Hepatic stellate cell (primary cell): ENCODE data around the gene KCNQ1OT1.

Experiments
- DNase-seq: peaks from one replicate; pipeline ENCODE4 v3.0.0; 2011; ENCODE audit warnings: low spot score

KCNQ1OT1 gene

DNA sequence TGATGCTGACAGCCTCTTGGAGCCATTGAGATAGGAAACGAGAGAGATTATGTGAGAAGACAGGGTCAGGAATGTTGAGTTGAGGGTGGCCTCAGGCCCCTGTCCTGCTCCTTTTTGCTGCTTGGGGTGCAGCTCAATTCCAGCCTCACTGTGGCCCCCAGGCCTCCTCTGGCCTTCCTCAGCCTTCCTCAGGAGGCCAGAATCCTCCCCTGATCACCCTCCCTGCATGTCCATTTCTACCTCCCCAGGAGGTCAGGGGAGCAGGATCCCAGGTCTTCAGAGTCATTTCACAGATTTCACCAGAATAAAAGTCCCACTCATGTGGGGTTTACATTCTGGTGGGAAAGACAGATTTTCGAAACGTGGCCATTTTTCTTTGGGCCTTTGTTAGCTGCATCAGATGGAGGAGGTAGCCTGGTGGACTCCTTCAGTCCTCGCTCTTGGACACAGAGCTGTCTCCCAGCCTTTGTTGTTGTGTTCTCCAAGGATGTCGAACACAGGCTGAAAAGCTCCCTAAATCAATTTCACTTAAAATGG, 2.2 kb upstream of the KCNQ1OT1 start:
- no peak for DNase-seq

DNA sequence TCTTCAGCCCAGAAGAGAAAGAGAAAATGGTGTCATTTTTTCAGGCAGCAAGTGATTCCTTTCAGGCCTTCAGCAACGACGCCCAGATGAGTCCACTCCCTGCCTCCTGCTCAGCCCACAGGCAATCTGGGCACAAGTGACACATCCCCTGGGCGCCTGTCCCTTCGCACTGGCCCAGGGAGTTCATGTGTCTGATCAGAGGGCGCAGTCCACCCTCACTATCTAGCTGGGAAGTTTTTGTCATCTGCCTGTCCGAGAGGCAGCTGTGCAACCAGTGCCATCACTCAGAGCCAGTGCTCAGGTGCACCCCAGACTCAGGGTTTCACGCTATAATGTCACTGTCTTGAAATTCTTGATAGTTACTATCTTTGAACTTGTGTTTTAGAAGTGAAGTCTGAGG, 1.4 kb upstream of the KCNQ1OT1 start:
- no peak for DNase-seq

DNA sequence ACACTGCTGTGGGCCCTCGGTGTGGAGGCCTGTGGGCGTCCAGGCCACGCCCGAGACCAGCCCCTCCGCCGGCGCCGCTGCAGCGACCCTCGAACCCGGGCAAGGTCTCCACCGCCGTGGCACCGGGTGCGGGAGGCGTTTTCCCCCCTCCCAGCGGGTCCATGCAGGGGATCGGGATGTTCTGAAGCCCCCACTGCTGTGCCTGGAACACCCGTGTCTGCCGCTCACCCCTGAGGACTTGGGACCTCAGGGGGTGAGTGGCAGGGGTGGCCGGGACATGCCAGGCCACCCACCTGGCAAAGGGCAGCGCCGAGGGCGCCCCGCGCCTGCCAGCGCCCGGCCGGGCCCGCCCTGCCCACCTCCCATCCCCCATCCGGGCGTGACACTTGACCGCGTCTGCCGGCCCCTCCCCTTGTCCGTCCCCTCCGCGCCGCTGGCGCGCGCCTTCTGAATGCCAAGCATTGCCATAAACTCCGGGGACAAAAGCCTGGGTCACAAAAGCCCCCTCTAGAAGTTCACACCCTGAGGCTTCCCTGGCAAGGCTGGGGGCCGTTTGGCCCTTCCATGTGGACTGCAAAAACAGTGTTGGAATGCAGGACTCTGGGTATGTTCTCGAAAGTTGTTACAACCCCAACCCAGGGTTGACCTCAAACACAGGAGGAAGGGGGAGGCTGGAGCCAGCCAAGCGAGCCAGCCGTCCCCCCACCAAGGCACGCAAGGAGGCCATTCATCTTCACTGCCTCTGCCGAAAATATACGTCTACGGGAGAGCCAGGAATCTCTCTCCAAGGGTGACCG, 819 bp upstream of the KCNQ1OT1 start:
- peak; percentile 47 for DNase-seq

DNA sequence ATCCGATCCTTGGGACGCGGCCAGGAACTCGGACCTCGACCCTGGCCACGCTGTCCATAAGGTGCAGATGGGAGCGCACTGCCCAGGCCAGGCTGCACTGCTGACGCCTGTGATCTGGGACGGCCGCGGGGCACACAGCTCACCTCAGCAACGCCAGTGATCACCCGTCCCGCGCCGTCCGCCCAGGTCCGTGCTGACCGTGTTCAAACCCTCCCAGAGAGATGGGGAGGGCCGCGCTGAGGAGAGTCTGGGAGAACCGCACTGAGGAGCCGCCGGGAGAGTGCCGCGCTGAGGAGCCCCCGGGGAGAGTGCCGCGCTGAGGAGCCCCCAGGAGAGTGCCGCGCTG, 636 bp downstream of the KCNQ1OT1 start:
- DNase-seq, result no peak

DNA sequence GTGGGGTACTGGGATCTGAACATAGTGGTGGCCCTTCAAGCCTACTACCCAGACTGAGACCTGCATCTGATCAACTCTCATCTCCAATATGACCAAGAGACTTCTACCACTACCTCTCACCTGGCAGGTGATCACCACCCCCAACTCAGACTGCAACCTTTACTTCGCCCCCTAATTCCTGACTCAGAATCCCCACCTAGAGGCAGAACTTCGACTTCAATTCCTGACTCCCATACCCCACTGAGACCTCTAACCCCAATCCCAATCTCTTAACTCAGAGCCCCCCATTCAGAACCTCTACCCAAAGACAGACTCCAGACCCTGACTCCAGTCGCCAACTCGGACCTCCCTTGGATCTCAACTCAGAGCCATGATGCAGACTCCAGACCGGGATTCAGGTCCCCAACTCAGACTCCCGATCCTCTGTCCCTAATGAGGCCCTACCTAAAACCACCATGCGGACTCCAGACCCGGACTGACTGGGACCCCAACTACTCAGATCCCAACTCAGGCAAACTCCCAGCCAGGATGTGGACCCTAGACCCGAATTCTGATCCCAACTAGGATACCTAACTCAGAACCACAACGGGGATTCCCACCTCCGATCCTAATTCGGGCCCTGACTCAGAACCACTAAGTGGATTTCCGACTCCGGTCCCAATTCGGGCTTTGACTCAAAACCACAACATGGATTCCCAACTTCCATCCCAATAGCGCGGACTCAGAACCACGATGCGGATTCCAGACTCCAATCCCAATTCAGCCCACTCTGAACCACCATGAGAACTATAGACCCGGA, 1.2 kb downstream of the KCNQ1OT1 start:
- DNase-seq, result no peak

DNA sequence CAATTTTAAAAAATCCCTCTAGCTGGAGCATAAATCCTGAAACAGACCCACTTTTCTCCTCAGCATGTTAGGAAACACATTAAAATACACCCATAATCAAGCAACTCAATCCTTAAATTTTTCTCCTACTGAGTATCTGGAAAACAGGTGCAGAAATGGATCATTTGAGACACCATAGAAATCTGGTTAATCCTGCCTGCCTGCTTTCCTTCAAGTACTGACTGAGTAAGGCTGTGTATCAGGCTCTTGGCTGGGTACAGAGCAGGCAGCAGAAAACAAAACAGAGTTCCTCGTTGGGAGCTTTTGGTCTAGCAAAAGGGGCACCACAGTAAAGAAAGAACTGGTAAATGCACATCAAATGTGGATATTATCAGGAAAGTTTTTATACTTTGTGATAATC, 1.9 kb downstream of the KCNQ1OT1 start:
- no peak for DNase-seq

DNA sequence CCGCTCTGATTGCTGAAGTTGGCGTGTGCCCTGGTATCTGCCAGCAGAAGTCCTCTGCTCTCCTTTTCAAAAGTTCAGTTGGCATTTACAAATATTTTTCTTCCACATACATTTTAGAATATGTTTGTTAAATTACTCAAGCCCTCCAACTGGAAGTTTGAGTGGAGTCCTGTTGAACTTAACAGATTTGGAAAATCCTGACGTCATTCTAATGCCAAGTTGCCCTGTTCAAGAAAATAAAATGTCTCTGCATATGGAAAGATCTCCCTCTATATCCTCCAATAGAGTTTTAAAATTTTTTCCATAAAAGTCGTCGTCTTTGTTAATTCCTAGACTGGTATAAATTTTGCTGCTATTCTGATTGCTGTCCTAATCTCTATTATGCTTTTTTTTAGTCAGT, 3.3 kb downstream of the KCNQ1OT1 start:
- DNase-seq, result no peak

DNA sequence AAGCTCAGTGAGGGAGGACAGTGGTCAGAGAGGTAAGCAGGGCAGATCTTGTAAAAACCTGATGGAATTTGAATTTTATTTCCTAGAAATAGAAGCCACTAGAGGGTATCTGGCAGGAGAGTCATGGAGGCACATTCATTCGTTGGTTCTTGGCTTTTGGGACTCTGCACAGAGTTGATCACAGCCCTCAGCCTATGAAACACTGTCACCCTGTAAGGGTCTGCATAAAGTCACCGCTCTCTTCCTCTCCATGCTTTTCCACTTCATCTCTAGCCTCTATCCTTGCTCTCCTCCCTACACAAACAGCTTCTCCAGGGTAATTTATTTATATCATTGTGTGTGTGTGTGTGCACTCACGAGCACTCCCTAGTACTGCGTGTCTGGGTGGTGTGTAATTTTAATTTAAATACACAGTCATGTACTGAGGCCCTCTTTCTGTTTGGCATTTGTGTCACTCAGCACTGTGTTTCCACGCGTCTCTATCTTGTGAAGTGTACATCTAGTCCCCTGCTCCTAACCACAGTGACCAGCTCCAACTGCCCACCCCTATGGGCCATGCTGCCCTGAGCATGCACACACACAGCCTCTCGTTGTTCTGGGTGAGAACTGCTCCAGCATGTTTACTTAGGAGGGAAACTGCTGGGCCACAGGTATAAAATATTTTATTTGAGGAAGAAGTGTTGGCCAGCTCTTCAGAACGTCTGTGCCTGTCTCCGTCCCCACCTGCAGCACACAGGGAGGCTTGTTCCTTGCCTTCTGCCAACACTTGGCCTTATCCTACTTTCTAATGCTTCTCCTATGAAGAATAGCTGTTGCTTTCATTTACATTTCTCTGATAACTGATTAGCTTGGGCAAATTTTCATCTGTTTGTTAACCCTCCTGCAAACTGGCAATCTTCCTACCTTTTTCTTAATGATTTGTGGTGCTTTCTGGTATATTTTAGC, 4.5 kb downstream of the KCNQ1OT1 start:
- no peak for DNase-seq

DNA sequence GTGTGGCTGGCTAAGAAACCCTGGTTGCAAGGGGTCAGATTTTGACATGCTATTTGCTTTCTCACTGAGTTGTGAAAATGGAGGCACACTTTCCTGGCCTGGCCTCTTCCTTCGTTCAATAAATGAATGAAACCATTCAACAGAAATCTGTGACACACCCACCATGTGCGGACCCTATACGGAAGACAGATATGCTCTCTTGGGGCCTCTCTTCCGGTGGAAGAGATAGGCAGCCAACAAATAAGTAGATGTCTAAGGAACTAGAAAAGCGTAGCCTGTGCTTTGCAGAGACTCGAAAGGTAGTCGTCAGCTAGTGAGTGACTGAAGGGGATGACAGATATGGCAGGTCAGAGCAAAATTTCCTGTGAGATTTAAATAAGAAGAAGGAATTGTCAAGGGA, 5.3 kb downstream of the KCNQ1OT1 start:
- no peak for DNase-seq

DNA sequence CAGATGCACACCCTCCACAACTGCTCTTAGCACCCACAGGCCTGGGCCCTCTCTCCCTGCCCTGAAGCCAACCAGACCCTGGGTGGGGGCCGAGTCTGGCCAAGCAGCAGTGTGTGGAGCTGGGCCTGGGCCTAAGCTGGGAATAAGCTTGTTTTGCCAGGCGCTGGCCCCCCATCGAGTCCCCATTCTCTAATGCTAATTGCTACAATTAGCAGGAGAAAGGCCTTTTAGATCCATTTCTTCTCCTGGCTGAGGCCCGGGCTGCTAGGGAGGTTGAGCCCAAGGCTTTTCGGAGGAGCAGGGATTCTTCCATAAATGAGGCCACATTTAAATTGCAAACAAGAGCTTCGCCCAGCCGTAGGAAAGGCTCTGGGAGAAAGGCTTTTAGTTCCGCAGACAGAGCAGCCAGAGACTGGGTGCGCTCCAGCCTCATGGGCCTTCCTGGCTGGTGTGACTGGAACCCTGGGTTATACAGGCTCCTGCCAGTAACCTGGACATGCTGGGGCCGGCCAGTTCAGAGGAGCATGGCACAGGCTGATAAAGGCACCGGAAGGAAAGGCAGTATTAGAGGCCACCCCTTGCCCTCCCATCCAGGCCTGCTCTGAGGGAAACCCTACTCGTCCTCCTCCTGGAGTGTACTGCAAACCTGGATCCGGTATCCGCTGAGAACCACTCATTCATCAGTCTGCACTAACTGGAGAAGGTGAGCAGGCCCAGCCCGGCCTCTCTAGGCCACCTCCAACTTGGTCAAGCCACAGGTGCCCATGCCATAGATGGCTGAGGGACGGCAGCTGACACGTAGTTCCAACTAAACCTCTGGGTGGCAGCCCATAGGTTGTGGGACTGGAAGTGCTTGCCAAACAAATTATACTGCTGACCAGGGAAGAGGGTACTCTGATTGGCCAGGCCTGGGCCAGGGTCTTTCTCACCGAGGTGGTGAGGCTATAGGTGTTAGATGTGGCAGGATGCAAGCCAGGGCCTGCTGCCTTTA, 6.2 kb downstream of the KCNQ1OT1 start:
- DNase-seq, result no peak

DNA sequence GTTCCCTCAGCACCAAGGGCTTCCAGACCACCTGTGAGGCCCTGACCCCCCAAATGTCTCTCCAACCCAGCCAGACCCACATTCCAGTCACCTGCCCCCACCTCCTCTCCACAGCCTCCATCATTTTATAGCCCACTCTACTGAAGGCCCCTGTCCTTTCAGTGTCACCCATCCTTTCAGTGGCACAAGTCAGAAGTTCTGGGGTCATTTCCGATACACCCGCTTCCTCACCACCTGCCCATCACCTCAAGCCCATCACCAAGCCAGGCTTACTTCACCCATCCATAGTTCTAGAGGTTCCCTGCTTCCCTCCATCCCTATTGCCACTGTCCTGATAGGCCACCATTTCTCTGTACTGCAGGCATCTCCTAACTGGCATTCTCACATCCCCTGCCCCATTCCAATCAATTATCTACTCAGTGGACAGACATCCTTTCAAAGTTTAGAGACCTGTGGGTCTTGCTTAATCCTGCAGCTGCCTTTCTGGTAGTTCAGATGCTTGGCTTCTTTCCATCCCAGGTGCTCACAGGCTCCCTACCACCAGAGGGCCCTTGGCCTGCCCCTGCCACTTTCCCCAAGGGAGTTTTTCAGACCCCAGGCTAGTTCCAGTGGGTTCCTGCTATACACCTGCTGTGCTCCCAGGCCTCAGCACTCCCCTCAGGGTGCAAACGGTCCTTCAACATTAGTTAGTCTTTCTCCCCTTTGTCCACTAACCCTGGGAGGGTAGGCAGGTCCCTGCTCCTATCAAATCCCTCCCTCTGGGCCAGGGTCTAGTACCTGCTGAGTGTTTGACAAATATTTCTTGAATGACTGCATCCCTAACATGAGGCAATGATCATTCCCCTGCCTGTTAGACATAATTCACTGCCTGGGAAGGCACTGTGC, 7.6 kb downstream of the KCNQ1OT1 start:
- DNase-seq, result no peak

DNA sequence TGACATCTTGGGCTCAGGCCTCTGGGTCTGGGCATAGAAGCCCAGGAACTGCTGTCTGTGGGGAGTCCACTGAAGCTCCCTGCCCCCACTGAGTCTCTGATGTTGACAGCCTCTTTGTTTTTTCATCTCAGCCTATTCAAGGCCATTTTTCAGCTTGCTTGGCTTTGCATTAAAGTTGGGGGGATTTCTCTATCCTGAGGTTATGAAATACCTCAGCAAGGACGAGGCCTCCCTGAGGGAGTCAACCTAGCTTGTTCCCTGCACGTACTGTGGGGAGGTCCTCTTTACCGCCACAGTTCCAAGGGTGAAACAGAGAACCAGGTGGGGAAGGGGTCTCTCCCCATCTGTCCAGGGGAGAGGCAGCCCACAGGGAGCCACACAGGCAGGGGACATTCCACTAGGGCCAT, 8.4 kb downstream of the KCNQ1OT1 start:
- no peak for DNase-seq

DNA sequence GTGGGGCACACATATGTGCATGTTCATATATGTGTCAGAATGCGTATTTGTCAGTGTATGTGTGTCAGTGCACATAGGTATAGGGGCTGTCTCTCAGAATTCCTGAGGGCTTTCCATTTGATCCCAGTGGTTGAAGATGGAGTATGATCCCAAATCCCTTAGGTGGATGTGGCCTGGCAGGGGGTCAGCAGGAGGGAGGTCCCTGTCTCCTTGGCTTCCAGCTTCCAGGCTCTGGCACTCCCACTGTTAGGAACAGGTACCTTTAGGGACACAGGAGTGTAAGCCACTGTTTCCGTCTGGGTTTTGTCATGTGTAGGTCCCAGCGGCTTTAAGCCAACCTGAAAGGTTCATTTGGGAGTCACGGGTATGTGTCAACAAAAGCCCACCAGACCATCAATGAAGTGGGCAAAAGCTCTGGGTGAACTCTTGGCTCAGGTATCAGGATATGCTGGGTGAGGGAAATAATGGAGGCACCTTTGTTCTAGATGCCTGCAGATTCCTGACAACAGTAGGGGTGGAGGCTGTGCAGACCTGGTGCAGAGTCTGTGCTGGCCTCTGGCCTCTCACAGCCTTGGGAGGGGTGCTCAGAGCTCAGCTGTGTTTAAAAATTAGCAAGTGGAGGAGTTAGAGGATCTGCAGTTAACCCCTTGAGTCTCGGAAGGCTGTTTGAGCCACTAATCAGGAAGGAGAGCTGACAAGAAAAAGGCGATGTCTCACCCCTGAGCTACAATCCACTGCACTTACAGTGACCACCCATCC, 9.0 kb downstream of the KCNQ1OT1 start:
- DNase-seq, result no peak

DNA sequence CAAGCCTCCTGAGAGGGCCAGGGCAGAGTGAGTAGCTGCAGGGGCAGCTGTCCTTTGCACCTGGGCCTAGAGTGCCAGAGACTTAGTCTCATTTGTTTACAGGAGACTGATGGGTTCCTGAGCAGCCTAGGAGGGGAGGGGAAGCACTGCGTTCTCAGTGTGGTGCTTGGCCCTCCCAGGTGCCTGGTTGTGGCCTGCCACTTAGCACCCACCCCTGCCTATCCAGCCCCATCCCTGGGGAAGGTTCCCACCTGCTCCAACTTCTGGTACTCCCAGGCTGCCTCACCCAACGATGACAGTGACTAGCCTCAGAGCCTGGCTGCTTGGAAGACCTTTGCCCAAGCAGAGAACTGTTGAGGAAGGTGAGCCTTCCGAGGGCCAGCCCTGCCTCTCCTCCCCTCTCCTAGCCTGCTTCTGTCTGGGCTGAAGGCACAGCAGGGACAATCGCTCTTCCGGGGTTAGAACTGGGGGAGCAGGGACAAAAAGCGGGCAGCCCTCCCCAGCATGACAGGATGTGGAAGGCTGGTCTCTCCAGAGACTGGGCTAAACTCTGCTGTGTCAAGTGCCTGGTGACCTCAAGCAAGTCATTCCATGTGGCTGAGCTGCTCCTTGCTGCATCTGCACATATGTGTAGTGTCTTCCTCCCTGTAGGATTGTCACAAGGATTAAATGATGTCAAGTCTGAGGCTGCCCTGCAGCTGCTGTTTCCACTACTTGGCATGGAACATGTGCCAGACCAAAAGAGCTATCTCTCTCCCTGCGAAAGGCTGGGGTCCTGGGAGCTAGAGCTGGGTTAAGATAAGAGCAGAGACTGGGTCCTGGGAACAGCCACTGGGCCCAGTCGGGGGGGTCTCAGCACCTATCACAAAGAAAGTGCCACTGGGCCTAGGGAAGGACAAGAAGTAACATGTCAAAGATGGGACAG, 9.9 kb downstream of the KCNQ1OT1 start:
- DNase-seq, result no peak

DNA sequence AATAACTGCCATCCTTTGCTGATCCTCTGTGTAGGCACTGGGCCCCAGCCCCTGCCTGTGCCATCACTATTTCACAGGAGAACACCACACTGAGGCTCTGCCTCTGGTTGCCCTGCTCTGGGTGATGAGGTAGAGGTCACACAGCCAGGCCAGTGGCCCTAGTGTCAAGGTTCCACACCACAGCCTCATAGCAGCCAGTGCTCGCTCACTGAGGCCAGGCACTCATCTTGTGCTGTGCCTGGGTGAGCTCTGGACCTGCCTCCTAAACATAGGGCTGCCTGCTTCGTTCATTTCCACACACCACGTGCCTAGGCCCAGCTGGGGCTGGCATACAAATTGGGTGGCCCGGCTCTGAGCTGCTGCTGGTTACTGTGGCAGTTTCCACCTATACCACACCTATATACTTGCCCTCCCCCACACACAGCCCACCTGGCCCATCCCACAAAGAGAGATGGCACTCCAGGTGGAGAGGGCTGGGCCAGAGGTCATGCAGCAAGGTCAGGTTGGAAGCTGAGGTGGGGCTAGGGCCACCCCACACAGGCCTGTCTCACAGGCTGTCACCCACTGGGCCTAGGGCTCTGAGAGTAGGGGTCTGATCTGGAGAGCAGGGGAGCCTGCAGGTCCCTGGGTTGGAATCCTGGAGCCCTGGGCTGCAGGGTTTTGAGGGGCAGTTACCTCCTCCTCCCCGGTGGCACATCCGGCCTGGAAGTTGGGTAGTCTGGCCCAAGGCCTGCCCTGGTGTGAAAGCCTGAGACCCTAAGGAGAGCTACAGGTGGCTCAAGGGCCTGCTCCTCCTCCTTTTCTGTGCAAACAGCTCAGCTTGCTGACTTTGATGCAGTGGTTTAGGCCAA, 11.2 kb downstream of the KCNQ1OT1 start:
- DNase-seq, result no peak

DNA sequence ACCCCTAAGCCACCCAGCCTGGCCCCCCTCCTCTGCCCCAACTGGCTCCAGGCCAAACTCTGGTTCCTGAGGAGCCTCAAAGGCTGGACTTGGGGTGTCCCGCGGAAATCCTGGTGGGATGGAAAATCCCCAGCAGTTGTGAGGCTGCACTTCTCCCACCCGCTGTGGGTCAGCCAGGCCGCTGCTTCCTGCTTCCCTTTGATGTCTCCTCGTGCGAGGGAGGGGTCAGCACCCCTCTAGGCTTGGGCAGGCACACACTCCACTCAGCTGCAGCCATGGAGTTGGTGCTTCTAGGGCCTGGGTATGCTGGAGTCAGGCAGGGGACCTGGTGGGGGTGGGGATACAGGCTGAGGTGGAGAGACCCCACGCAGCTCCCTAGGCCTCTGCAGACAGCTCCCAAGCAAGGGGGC, 12.0 kb downstream of the KCNQ1OT1 start:
- DNase-seq, result no peak

DNA sequence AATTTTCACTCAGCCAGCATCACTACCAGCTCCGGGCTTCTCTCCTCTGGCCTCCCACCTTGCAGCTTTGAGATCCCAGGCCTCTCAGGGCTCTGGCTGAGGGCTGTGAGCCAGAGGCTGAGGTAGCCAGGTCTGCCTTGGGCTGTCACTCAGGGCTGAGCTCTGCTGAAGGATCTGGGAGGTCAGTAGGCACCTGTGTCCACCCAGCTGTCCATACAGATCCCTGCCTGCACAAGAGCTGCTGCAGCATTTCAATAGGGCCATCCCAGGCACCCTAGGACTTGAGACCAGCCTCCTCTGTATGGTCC, 12.6 kb downstream of the KCNQ1OT1 start:
- DNase-seq, result no peak
